ENCODE results near the gene ST6GAL1.

Gene ST6GAL1

DNA sequence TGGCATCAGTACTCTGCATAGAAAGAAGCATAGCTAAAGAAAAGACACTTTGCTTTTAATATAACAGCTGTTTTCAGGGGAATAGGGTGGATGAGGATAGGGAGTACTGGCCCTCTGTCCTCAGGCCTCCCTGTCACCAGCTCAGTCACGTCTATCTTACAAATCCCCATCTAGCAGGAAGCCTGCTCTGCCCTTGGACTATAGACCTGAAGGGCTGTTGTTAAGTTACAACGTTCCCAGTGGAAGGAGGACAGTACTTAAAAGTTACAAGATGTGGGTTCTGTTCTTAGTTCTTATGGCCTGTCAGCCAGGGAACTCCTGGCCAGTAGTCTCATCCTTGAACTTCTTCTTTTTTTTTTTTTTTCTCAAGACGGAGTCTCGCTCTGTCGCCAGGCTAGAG, 138.5 kb downstream of the ST6GAL1 start:
- DNase-seq, result peak; percentile 31
- Histone ChIP-seq H3K27me3 (ENCODE audit: insufficient read depth, low read depth, severe bottlenecking) (no peaks in the 10 kb centered on the region), H3K27ac (no peak overlapping the region), H3K36me3 (peaks cover 5% of the 10 kb centered on the region; the same call in 1 of the 2 replicates), H3K4me3 (ENCODE audit: low read depth, low read length) (no peak overlapping the region), H3K9me3 (ENCODE audit: severe bottlenecking) (no peaks in the 10 kb centered on the region)
- TF ChIP-seq, protein P1, sequence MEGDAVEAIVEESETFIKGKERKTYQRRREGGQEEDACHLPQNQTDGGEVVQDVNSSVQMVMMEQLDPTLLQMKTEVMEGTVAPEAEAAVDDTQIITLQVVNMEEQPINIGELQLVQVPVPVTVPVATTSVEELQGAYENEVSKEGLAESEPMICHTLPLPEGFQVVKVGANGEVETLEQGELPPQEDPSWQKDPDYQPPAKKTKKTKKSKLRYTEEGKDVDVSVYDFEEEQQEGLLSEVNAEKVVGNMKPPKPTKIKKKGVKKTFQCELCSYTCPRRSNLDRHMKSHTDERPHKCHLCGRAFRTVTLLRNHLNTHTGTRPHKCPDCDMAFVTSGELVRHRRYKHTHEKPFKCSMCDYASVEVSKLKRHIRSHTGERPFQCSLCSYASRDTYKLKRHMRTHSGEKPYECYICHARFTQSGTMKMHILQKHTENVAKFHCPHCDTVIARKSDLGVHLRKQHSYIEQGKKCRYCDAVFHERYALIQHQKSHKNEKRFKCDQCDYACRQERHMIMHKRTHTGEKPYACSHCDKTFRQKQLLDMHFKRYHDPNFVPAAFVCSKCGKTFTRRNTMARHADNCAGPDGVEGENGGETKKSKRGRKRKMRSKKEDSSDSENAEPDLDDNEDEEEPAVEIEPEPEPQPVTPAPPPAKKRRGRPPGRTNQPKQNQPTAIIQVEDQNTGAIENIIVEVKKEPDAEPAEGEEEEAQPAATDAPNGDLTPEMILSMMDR (IDR thresholded peaks at IDR 0.05; ENCODE audit: low read depth, low read length), result no peak

DNA sequence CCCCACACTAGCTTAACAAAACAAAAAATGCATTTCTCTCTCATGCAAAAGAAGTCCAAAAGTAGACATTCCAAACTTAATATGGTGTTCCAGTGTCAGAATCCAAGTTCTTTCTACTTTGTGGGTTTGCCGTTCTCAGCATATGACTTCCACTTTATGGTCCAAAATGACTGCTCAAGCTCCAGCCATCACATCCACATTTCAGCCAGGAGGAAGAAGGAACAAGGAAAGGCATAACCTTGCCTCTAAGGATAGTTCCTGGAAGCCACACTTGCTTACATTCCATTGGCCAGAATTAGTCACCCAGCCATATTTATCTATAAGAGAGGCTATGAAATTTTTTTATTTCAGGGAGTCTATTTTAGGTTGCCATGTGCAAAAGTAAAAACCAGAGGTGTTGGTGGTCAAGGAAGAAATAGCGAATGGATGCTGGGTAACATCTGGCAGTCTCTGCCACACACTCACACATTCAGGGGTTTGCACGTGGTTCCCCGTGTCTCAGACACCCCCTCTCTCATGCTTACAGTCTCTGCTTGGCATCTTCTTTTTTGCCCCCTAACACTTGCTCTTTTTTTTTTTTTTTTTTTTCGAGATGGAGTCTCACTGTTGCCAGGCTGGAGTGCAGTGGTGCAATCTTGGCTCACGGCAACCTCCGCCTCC, 139.7 kb downstream of the ST6GAL1 start:
- no peaks in the 10 kb centered on the region for H3K27me3 ChIP-seq (ENCODE audit: insufficient read depth, low read depth, severe bottlenecking)
- peaks cover 6% of the 10 kb centered on the region; the same call in 1 of the 2 replicates for H3K36me3 ChIP-seq
- H3K4me3 ChIP-seq (ENCODE audit: low read depth, low read length), result no peak overlapping the region
- TF ChIP-seq, protein P1 (IDR thresholded peaks at IDR 0.05; ENCODE audit: low read depth, low read length), result no peak
- H3K27ac ChIP-seq, result no peak overlapping the region
- H3K9me3 ChIP-seq (ENCODE audit: severe bottlenecking), result no peaks in the 10 kb centered on the region
- DNase-seq, result no peak

DNA sequence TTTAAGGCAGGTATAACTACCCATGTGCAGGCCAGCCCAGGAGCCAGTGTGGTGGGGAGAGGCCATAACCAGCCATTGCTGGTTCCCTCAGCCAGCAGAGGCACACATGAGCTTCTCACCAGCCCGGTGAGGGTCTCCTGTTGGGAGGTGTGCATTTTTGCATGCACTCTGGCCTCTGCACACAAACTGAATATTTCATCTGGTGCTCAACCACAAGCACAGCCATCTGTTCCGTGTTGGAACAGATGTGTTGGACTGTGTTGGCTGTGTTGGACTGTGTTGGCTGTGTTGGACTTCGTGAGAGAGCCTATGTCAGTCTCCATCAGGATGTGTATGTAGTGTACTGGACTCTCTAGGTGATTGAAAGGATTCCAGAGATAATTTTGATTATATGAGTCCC, 141.8 kb downstream of the ST6GAL1 start:
- Histone ChIP-seq H3K27me3 (ENCODE audit: insufficient read depth, low read depth, severe bottlenecking) (no peaks in the 10 kb centered on the region), H3K4me3 (ENCODE audit: low read depth, low read length) (no peak overlapping the region), H3K27ac (no peak overlapping the region), H3K36me3 (peaks cover 16% of the 10 kb centered on the region), H3K9me3 (ENCODE audit: severe bottlenecking) (no peaks in the 10 kb centered on the region)
- DNase-seq, result no peak
- TF ChIP-seq, protein P1 (IDR thresholded peaks at IDR 0.05; ENCODE audit: low read depth, low read length), result no peak

DNA sequence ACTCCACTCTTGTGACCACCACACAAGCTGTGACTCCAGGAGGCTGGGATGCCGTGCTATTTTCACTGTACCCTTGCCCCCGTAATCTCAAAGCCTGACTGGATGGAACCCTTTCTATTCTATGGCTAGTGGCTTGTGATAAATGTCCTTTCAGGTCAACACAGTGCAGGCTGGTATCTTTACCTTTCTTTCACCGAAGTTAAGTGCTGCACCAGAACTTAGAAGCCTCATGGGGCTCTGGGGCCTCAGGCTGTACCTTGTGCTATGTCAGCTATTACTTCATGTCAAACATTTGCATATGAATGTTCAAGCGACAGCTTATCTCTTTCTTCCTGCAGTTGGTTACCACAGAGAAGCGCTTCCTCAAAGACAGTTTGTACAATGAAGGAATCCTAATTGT, 142.2 kb downstream of the ST6GAL1 start:
- Histone ChIP-seq H3K27me3 (ENCODE audit: insufficient read depth, low read depth, severe bottlenecking) (no peaks in the 10 kb centered on the region), H3K36me3 (peaks cover 19% of the 10 kb centered on the region), H3K4me3 (ENCODE audit: low read depth, low read length) (no peak overlapping the region), H3K27ac (no peak overlapping the region), H3K9me3 (ENCODE audit: severe bottlenecking) (no peaks in the 10 kb centered on the region)
- no peak for DNase-seq
- TF ChIP-seq, protein P1 (IDR thresholded peaks at IDR 0.05; ENCODE audit: low read depth, low read length), result no peak

DNA sequence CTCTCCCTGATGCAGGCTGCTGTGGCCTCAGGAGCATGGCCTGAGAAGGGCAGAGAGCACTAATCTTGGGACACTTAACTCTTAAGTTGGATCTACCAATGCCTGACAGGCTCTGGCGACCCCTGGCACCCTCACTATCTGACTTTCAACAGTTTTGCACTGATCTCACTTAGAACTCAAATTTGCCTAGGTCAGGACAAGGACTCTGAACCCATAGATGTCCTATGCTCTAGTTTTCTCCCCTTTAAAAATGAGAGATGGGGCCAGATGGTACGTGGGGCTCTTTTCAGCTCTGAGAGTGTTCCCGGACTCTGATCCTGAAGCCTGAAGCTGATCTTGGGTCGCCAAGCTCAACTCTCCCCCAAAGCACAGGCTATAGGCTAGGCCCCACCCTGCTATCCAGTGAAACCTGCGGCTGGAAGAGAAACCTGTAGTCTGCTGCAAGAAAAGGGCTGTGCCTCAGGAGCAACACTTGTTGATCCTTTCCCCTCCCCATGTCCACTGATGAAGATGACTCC, 143.3 kb downstream of the ST6GAL1 start:
- no peak overlapping the region for H3K4me3 ChIP-seq (ENCODE audit: low read depth, low read length)
- DNase-seq, result no peak
- no peak overlapping the region for H3K27ac ChIP-seq
- no peaks in the 10 kb centered on the region for H3K9me3 ChIP-seq (ENCODE audit: severe bottlenecking)
- H3K27me3 ChIP-seq (ENCODE audit: insufficient read depth, low read depth, severe bottlenecking), result no peaks in the 10 kb centered on the region
- TF ChIP-seq, protein P1 (IDR thresholded peaks at IDR 0.05; ENCODE audit: low read depth, low read length), result no peak
- H3K36me3 ChIP-seq, result peaks cover 23% of the 10 kb centered on the region

DNA sequence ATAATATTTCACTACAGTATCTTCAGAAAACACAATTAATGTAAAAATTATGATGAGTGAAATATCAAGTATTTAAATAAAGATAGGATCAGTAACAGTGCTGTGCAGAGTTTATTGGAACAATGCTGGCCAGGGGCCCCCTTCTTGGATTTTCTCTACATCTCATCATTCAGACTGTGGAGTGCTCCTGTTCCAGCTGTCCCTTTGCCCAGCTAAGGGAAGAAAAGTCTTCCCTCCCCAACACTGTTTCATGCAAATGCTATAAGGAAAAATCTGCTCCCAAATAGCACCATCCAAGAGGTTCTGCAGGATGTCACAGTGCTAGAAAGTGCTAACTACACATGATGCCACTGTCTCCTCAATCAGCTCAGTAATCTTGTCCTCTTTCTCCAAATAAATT, 144.5 kb downstream of the ST6GAL1 start:
- Histone ChIP-seq H3K36me3 (peaks cover 19% of the 10 kb centered on the region), H3K9me3 (ENCODE audit: severe bottlenecking) (no peaks in the 10 kb centered on the region), H3K27me3 (ENCODE audit: insufficient read depth, low read depth, severe bottlenecking) (no peaks in the 10 kb centered on the region), H3K4me3 (ENCODE audit: low read depth, low read length) (no peak overlapping the region), H3K27ac (no peak overlapping the region)
- TF ChIP-seq, protein P1 (IDR thresholded peaks at IDR 0.05; ENCODE audit: low read depth, low read length), result no peak
- DNase-seq, result no peak

Measured in WERI-Rb-1 (cell line).